EL (cell line): ENCODE measurements around the gene COLEC11.
"Not testable (repeated sequence)": the region's sequence is repeated elsewhere in the genome, so short reads cannot be mapped to it uniquely, and the experiment has no call there.

Experiments
- DNase-seq: peaks from one replicate; pipeline ENCODE4 v3.0.0-alpha.2; 2016

Gene COLEC11

GRCh38 chr2:3655871-3656761, 61.2 kb downstream of the COLEC11 start:
- DNase-seq = no peak

- no peak for DNase-seq
Observed at GRCh38 chr2:3656762-3657721, 62.1 kb downstream of the COLEC11 start.

- DNase-seq = no peak
Observed at GRCh38 chr2:3657881-3658280, 63.0 kb downstream of the COLEC11 start, which contains the start of gene ALLC. Gene ALLC (plus strand): TSS chr2:3658200. CDS start chr2:3671158, 12,958 bp downstream.

- no peak for DNase-seq
Observed at GRCh38 chr2:3659447-3660432, 64.8 kb downstream of the COLEC11 start.

GRCh38 chr2:3660640-3661039, 65.7 kb downstream of the COLEC11 start:
- not testable (repeated sequence) for DNase-seq

GRCh38 chr2:3661149-3661660, 66.3 kb downstream of the COLEC11 start:
- no peak for DNase-seq

GRCh38 chr2:3662239-3662638, 67.3 kb downstream of the COLEC11 start:
- peak; percentile 21 for DNase-seq

GRCh38 chr2:3664118-3664517, 69.2 kb downstream of the COLEC11 start:
- no peak for DNase-seq

- DNase-seq = no peak
Observed at GRCh38 chr2:3664925-3665324, 70.0 kb downstream of the COLEC11 start.

GRCh38 chr2:3665886-3666612, 71.1 kb downstream of the COLEC11 start:
- no peak for DNase-seq

GRCh38 chr2:3666613-3666975, 71.7 kb downstream of the COLEC11 start:
- DNase-seq = no peak

GRCh38 chr2:3667151-3667631, 72.3 kb downstream of the COLEC11 start:
- DNase-seq = no peak

- DNase-seq = no peak
Observed at GRCh38 chr2:3669656-3670055, 74.7 kb downstream of the COLEC11 start.

- DNase-seq = no peak
Observed at GRCh38 chr2:3670376-3670775, 75.5 kb downstream of the COLEC11 start.

- no peak for DNase-seq
Observed at GRCh38 chr2:3670941-3671340, 76.0 kb downstream of the COLEC11 start.

- no peak for DNase-seq
Observed at GRCh38 chr2:3672861-3673678, 78.2 kb downstream of the COLEC11 start.

- no peak for DNase-seq
Observed at GRCh38 chr2:3674066-3674845, 79.3 kb downstream of the COLEC11 start.

- no peak for DNase-seq
Observed at GRCh38 chr2:3675687-3676086, 80.8 kb downstream of the COLEC11 start.

GRCh38 chr2:3677436-3677835, 82.5 kb downstream of the COLEC11 start:
- no peak for DNase-seq
